GM12878 (cell line): ENCODE data around the gene RHOT1. TPM values are rescaled to one million over a fixed set of nuclear protein-coding genes. Genes with fewer than 3 reads are reported as not detected.

ENCODE experiments used
- ATAC-seq: fragments of 200-7000 bp; cut with Tn5 transposase; 3 replicates; pipeline ENCODE4 v1.9.1; 2020; ENCODE audit warnings: mild to moderate bottlenecking, moderate library complexity
- BruUV-seq: library from RNA; stranded (reverse); fragments of 400-500 nt; replicated peaks from 2 replicates; lab custom pipeline; 2021; lab: Mats Ljungman, UMichigan
- CTCF ChIA-PET: fragments of 300-600 bp; sonication (Branson Sonifier 250); formaldehyde crosslinking; extraction: SDS; loops from one replicate; lab custom pipeline; 2021; ENCODE audit warnings: inconsistent platforms; lab: Yijun Ruan, JAX
- POLR2A ChIA-PET: fragments of 350-600 bp; formaldehyde crosslinking; extraction: SDS; loops from one replicate; lab custom pipeline; 2021; ENCODE audit warnings: inconsistent platforms; lab: Charles Lee
- RAD21 ChIA-PET: fragments of 300-600 bp; sonication (Branson Sonifier 250); formaldehyde crosslinking; loops from one replicate; lab custom pipeline; 2023; ENCODE audit warnings: antibody characterized with exemption; ENCODE audit not compliant: unreplicated experiment; lab: Charles Lee
- SMC1A ChIA-PET: fragments of 300-600 bp; sonication (Branson Sonifier 250); formaldehyde crosslinking; loops from one replicate; lab custom pipeline; 2023; ENCODE audit not compliant: unreplicated experiment, uncharacterized antibody; lab: Charles Lee
- DNase-seq: peaks from one replicate; pipeline ENCODE4 v3.0.0-alpha.2; 2011; ENCODE audit warnings: low read depth, low spot score
- FAIRE-seq: peaks from 3 replicates; lab custom pipeline; 2011; peaks lifted over from hg19 to GRCh38; lab: Jason Lieb, UNC
- H2AFZ ChIP-seq: 2 replicates; pipeline ENCODE4 v1.6.0; 2011; ENCODE audit warnings: low read depth, low read length, control low read depth; ENCODE audit not compliant: control insufficient read depth
- H3K27ac ChIP-seq: 2 replicates; pipeline ENCODE4 v1.5.1; 2011; ENCODE audit warnings: control low read depth; ENCODE audit not compliant: control insufficient read depth, insufficient read depth
- H3K27me3 ChIP-seq, 2 experiments: replicated peaks in 1 of 2; 2 replicates each; pipeline versions ENCODE4 v1.6.0 to v1.6.1; 2011; ENCODE audit warnings: low read length in 1 of 2; ENCODE audit not compliant: control insufficient read depth in 2 of 2, insufficient read depth in 2 of 2
- H3K36me3 ChIP-seq, 2 experiments: 2 replicates each; pipeline ENCODE4 v1.5.1; 2011; ENCODE audit warnings: low read length in 1 of 2; ENCODE audit not compliant: control insufficient read depth in 2 of 2, insufficient read depth in 2 of 2
- H3K4me1 ChIP-seq: 2 replicates; pipeline ENCODE4 v1.6.1; 2011; ENCODE audit warnings: mild to moderate bottlenecking, low read length, moderate library complexity, mixed read lengths; ENCODE audit not compliant: control insufficient read depth, insufficient read depth
- H3K4me2 ChIP-seq: 2 replicates; pipeline ENCODE4 v1.6.0; 2011; ENCODE audit warnings: control low read depth; ENCODE audit not compliant: control insufficient read depth, insufficient read depth
- H3K4me3 ChIP-seq: fragments of 200-600 bp; sonication (generic); 2 replicates; pipeline ENCODE4 v1.5.1; 2016
- H3K79me2 ChIP-seq: 2 replicates; pipeline ENCODE4 v1.6.0; 2011; ENCODE audit warnings: low read length; ENCODE audit not compliant: control insufficient read depth, insufficient read depth
- H3K9ac ChIP-seq: 2 replicates; pipeline ENCODE4 v1.8.0; 2011; ENCODE audit warnings: low read length, control low read depth, mixed read lengths; ENCODE audit not compliant: control insufficient read depth, insufficient read depth
- H3K9me3 ChIP-seq: replicated peaks from 3 replicates; pipeline ENCODE4 v1.5.1; 2011; ENCODE audit warnings: mild to moderate bottlenecking, low read length; ENCODE audit not compliant: control insufficient read depth, insufficient read depth
- H4K20me1 ChIP-seq: 2 replicates; pipeline ENCODE4 v1.6.0; 2011; ENCODE audit not compliant: control insufficient read depth, insufficient read depth
- BCL11A ChIP-seq: IDR thresholded peaks from 2 replicates; pipeline ENCODE4 v1.6.1; 2011; ENCODE audit warnings: low read depth, low read length
- CEBPB ChIP-seq, 2 experiments: fragments of 150-350 bp in 1 of 2; IDR thresholded peaks; 2 replicates each; pipeline ENCODE4 v1.6.1; 2012 to 2014; ENCODE audit warnings: low read depth in 2 of 2, low read length in 2 of 2, borderline replicate concordance in 1 of 2, inconsistent platforms in 1 of 2
- CHD4 ChIP-seq: fragments of 200-600 bp; sonication (generic); IDR thresholded peaks from 2 replicates; pipeline ENCODE4 v1.6.1; 2016; ENCODE audit warnings: mild to moderate bottlenecking
- TCF12 ChIP-seq: IDR thresholded peaks from 2 replicates; pipeline ENCODE4 v1.6.1; 2011; ENCODE audit warnings: low read depth, mild to moderate bottlenecking, low read length
- WGBS: methylation state at CpG from one replicate; pipeline ENCODE4 v1.1.6; 2016; ENCODE audit warnings: low lambda C conversion rate; ENCODE audit not compliant: insufficient replicate concordance, insufficient coverage; ENCODE audit errors: missing lambda C conversion rate; 5-methylcytosine and 5-hydroxymethylcytosine counted together
- in situ Hi-C: fragments of 300-500 bp; cut with MboI; formaldehyde crosslinking; loops from 9 replicates; pipeline ENCODE4 v1.14.3; 2018; ENCODE audit warnings: mixed read lengths
- intact Hi-C: fragments of 100-400 bp; cut with micrococcal nuclease; formaldehyde crosslinking; loops from one replicate; pipeline ENCODE4 v1.14.2; 2022; ENCODE audit not compliant: unreplicated experiment
- polyA plus RNA-seq, 11 experiments: library from polyadenylated mRNA; depleted of rRNA in 4 of 11; unstranded in 6 of 11; stranded (reverse) in 5 of 11; fragments of >200 nt; fragmentation: Nextera tagmentation in 4 of 11; fragmentation: Illumina TruSeq in 1 of 11; extraction: Ambion mirVana in 4 of 11; extraction: Trizol in 1 of 11; gene quantifications; 1 replicate in 1 of 11; 2 replicates in 10 of 11; pipeline versions ENCODE4 v1.2.1 to v1.2.3, GENCODE V29; 2011 to 2016; ENCODE audit warnings: inconsistent platforms in 2 of 11, missing spikeins in 2 of 11, low read depth in 1 of 11
- total RNA-seq, 4 experiments: library from RNA; depleted of rRNA in 3 of 4; stranded (reverse); fragments of >200 nt in 3 of 4; fragmentation: Illumina TruSeq in 1 of 4; extraction: Trizol in 1 of 4; gene quantifications; 2 replicates each; pipeline versions ENCODE4 v1.2.1 to v1.2.3, GENCODE V29; 2013 to 2021
- TF ChIP-seq, protein P1 (sequence below): fragments of 450-650 bp; conservative IDR thresholded peaks from 2 replicates; pipeline ENCODE4 v1.6.1; 2017; ENCODE audit warnings: mild to moderate bottlenecking, moderate library complexity
- TF ChIP-seq, protein P2 (sequence below): fragments of 450-650 bp; IDR thresholded peaks from 2 replicates; pipeline ENCODE4 v1.6.1; 2017; ENCODE audit warnings: mild to moderate bottlenecking, moderate library complexity
- TF ChIP-seq, protein P3 (sequence below): fragments of 450-650 bp; IDR thresholded peaks from 2 replicates; pipeline ENCODE4 v1.6.1; 2017; ENCODE audit warnings: low read depth, mild to moderate bottlenecking, moderate library complexity
- TF ChIP-seq, protein P4 (sequence below): fragments of 450-650 bp; IDR thresholded peaks from 2 replicates; pipeline ENCODE4 v1.6.1; 2017; ENCODE audit warnings: mild to moderate bottlenecking, low read depth, inconsistent platforms; ENCODE audit not compliant: poor library complexity, severe bottlenecking
- TF ChIP-seq, protein P5 (sequence below): fragments of 450-650 bp; formaldehyde crosslinking; IDR thresholded peaks from 2 replicates; pipeline ENCODE4 v1.4.0; 2020; ENCODE audit warnings: mild to moderate bottlenecking, moderate library complexity

The RHOT1 gene
- total and polyA plus RNA-seq, 10 of the 15 experiments (the other 5 are each of a cell fraction or from before 2014, with no cell fraction given), result 13.3 to 68.2 (median 22.8) TPM

DNA sequence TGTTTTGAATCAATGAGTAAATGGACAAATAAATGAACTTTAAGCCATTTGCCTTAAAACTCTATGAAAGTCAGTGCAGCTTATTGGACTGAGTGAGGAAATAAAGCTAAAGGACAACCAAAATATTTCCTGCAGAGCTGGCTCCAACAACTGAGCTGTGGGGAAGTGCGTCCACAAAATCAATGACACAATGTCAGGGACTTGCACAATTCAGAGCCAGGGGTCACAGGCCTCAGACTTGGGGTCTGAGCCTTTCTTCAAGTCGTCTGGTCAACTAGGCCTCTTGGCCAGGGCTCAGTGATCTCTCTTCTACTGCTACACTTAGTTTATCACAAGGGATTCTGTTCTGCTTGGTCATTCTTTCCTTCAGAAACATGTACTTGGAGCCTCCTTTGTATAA lies 97.2 kb downstream of the RHOT1 start:
- no TSS peak for BruUV-seq
- Histone ChIP-seq H3K4me2 (no peak overlapping the region), H3K9me3 (no peaks in the 10 kb centered on the region), H2AFZ (no peak overlapping the region), H3K4me1 (no peaks in the 10 kb centered on the region), H3K36me3 (no peaks in the 10 kb centered on the region), H3K79me2 (no peaks in the 10 kb centered on the region), H3K27me3 (no peaks in the 10 kb centered on the region), H3K27ac (no peak overlapping the region), H3K9ac (no peak overlapping the region), H4K20me1 (no peaks in the 10 kb centered on the region), H3K4me3 (no peak overlapping the region)
- no peak for ATAC-seq
- ChIA-PET POLR2A (no interaction called here), RAD21 (no interaction called here), SMC1A (no interaction called here), CTCF (no interaction called here)
- intact Hi-C loops (no loop called here), in situ Hi-C loops (no loop called here)
- TF ChIP-seq, protein P1, sequence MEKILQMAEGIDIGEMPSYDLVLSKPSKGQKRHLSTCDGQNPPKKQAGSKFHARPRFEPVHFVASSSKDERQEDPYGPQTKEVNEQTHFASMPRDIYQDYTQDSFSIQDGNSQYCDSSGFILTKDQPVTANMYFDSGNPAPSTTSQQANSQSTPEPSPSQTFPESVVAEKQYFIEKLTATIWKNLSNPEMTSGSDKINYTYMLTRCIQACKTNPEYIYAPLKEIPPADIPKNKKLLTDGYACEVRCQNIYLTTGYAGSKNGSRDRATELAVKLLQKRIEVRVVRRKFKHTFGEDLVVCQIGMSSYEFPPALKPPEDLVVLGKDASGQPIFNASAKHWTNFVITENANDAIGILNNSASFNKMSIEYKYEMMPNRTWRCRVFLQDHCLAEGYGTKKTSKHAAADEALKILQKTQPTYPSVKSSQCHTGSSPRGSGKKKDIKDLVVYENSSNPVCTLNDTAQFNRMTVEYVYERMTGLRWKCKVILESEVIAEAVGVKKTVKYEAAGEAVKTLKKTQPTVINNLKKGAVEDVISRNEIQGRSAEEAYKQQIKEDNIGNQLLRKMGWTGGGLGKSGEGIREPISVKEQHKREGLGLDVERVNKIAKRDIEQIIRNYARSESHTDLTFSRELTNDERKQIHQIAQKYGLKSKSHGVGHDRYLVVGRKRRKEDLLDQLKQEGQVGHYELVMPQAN, result no peak
- TF ChIP-seq, protein P2, sequence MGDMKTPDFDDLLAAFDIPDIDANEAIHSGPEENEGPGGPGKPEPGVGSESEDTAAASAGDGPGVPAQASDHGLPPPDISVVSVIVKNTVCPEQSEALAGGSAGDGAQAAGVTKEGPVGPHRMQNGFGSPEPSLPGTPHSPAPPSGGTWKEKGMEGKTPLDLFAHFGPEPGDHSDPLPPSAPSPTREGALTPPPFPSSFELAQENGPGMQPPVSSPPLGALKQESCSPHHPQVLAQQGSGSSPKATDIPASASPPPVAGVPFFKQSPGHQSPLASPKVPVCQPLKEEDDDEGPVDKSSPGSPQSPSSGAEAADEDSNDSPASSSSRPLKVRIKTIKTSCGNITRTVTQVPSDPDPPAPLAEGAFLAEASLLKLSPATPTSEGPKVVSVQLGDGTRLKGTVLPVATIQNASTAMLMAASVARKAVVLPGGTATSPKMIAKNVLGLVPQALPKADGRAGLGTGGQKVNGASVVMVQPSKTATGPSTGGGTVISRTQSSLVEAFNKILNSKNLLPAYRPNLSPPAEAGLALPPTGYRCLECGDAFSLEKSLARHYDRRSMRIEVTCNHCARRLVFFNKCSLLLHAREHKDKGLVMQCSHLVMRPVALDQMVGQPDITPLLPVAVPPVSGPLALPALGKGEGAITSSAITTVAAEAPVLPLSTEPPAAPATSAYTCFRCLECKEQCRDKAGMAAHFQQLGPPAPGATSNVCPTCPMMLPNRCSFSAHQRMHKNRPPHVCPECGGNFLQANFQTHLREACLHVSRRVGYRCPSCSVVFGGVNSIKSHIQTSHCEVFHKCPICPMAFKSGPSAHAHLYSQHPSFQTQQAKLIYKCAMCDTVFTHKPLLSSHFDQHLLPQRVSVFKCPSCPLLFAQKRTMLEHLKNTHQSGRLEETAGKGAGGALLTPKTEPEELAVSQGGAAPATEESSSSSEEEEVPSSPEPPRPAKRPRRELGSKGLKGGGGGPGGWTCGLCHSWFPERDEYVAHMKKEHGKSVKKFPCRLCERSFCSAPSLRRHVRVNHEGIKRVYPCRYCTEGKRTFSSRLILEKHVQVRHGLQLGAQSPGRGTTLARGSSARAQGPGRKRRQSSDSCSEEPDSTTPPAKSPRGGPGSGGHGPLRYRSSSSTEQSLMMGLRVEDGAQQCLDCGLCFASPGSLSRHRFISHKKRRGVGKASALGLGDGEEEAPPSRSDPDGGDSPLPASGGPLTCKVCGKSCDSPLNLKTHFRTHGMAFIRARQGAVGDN, result no peak
- TF ChIP-seq, protein P3, sequence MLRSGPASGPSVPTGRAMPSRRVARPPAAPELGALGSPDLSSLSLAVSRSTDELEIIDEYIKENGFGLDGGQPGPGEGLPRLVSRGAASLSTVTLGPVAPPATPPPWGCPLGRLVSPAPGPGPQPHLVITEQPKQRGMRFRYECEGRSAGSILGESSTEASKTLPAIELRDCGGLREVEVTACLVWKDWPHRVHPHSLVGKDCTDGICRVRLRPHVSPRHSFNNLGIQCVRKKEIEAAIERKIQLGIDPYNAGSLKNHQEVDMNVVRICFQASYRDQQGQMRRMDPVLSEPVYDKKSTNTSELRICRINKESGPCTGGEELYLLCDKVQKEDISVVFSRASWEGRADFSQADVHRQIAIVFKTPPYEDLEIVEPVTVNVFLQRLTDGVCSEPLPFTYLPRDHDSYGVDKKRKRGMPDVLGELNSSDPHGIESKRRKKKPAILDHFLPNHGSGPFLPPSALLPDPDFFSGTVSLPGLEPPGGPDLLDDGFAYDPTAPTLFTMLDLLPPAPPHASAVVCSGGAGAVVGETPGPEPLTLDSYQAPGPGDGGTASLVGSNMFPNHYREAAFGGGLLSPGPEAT, result no peak
- no peak for TF ChIP-seq TCF12
- TF ChIP-seq, protein P4, sequence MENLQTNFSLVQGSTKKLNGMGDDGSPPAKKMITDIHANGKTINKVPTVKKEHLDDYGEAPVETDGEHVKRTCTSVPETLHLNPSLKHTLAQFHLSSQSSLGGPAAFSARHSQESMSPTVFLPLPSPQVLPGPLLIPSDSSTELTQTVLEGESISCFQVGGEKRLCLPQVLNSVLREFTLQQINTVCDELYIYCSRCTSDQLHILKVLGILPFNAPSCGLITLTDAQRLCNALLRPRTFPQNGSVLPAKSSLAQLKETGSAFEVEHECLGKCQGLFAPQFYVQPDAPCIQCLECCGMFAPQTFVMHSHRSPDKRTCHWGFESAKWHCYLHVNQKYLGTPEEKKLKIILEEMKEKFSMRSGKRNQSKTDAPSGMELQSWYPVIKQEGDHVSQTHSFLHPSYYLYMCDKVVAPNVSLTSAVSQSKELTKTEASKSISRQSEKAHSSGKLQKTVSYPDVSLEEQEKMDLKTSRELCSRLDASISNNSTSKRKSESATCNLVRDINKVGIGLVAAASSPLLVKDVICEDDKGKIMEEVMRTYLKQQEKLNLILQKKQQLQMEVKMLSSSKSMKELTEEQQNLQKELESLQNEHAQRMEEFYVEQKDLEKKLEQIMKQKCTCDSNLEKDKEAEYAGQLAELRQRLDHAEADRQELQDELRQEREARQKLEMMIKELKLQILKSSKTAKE, result no peak
- TF ChIP-seq CEBPB (IDR thresholded peaks at IDR 0.05; ENCODE audit: borderline replicate concordance in 1 of 2, low read depth in 2 of 2, low read length in 2 of 2), result no peak
- TF ChIP-seq, protein P5, sequence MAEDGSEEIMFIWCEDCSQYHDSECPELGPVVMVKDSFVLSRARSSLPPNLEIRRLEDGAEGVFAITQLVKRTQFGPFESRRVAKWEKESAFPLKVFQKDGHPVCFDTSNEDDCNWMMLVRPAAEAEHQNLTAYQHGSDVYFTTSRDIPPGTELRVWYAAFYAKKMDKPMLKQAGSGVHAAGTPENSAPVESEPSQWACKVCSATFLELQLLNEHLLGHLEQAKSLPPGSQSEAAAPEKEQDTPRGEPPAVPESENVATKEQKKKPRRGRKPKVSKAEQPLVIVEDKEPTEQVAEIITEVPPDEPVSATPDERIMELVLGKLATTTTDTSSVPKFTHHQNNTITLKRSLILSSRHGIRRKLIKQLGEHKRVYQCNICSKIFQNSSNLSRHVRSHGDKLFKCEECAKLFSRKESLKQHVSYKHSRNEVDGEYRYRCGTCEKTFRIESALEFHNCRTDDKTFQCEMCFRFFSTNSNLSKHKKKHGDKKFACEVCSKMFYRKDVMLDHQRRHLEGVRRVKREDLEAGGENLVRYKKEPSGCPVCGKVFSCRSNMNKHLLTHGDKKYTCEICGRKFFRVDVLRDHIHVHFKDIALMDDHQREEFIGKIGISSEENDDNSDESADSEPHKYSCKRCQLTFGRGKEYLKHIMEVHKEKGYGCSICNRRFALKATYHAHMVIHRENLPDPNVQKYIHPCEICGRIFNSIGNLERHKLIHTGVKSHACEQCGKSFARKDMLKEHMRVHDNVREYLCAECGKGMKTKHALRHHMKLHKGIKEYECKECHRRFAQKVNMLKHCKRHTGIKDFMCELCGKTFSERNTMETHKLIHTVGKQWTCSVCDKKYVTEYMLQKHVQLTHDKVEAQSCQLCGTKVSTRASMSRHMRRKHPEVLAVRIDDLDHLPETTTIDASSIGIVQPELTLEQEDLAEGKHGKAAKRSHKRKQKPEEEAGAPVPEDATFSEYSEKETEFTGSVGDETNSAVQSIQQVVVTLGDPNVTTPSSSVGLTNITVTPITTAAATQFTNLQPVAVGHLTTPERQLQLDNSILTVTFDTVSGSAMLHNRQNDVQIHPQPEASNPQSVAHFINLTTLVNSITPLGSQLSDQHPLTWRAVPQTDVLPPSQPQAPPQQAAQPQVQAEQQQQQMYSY (CRISPR knock-in tag), result no peak
- TF ChIP-seq BCL11A, result no peak
- no peak for TF ChIP-seq CHD4
- 50% methylated on average over 2 of the region's 2 CpGs for WGBS
- no peak for DNase-seq
- FAIRE-seq, result no peak
